H1 (cell line): Measurements from ENCODE around the gene AMZ1. TPM values are rescaled to one million over a fixed set of nuclear protein-coding genes. Genes with fewer than 3 reads are reported as not detected.

Experiments
- CTBP2 ChIP-seq: IDR thresholded peaks from 2 replicates; pipeline ENCODE4 v1.7.0; 2011; ENCODE audit warnings: borderline replicate concordance, mild to moderate bottlenecking, moderate library complexity, mixed read lengths, low read length; ENCODE audit not compliant: insufficient read depth, insufficient read length
- polyA plus RNA-seq, 7 experiments: library from polyadenylated mRNA; depleted of rRNA in 3 of 7; stranded (reverse) in 5 of 7; unstranded in 2 of 7; fragments of >200 nt in 5 of 7; fragments of 200-250 nt in 2 of 7; gene quantifications; 1 replicate in 5 of 7; 2 replicates in 1 of 7; 4 replicates in 1 of 7; pipeline versions ENCODE4 v1.2.1 to v1.2.3, GENCODE V29; 2011 to 2013; ENCODE audit warnings: missing spikeins in 2 of 7, mixed read lengths in 2 of 7
- total RNA-seq: library from RNA; stranded (reverse); fragmentation: NEBNext Ultra II Directional; extraction: Animal tissue kit (Norgen Biotek cat#: 25700); gene quantifications from 2 replicates; pipeline ENCODE4 v1.2.1, GENCODE V29; 2021

Gene AMZ1
- total and polyA plus RNA-seq, 2 of the 8 experiments (the other 6 are each of a cell fraction or from before 2014, with no cell fraction given): 0.59 to 1.4 TPM

- no peak for TF ChIP-seq CTBP2
Measured at GRCh38 chr7:2732959-2733584, 45.1 kb downstream of the AMZ1 start (continued).
